Activated CD4-positive, alpha-beta T cell treated with anti-CD3 and anti-CD28 coated beads, Interleukin-2, amount 50 U/mL, for 16 hours (primary cell): ENCODE results near the gene CHI3L1.

Experiments
- DNase-seq: peaks from one replicate; pipeline ENCODE4 v3.0.0-alpha.2; 2020

CHI3L1 gene

GRCh38 chr1:203204756-203205155 lies 18.3 kb upstream of the CHI3L1 start:
- no peak for DNase-seq

GRCh38 chr1:203202431-203203245 lies 16.1 kb upstream of the CHI3L1 start:
- DNase-seq: no peak

- no peak for DNase-seq
Measured at GRCh38 chr1:203201516-203202205, 15.2 kb upstream of the CHI3L1 start.

GRCh38 chr1:203200916-203201315 lies 14.4 kb upstream of the CHI3L1 start:
- no peak for DNase-seq

- no peak for DNase-seq
Measured at GRCh38 chr1:203199816-203200571, 13.5 kb upstream of the CHI3L1 start.

- no peak for DNase-seq
Measured at GRCh38 chr1:203199481-203199815, 12.9 kb upstream of the CHI3L1 start.

- DNase-seq: no peak
Measured at GRCh38 chr1:203199002-203199401, 12.5 kb upstream of the CHI3L1 start.

GRCh38 chr1:203197625-203198024 lies 11.1 kb upstream of the CHI3L1 start:
- no peak for DNase-seq

GRCh38 chr1:203196371-203196770 lies 9.9 kb upstream of the CHI3L1 start:
- DNase-seq: no peak

GRCh38 chr1:203190949-203191348 lies 4.4 kb upstream of the CHI3L1 start:
- DNase-seq: no peak

- no peak for DNase-seq
Measured at GRCh38 chr1:203189951-203190352, 3.4 kb upstream of the CHI3L1 start.

- DNase-seq: no peak
Measured at GRCh38 chr1:203188686-203189232, 2.3 kb upstream of the CHI3L1 start.

- no peak for DNase-seq
Measured at GRCh38 chr1:203187689-203188264, 1.3 kb upstream of the CHI3L1 start.

- no peak for DNase-seq
Measured at GRCh38 chr1:203187304-203187685, 791 bp upstream of the CHI3L1 start.

GRCh38 chr1:203186091-203186445 lies 436 bp downstream of the CHI3L1 start:
- DNase-seq: no peak

- DNase-seq: no peak
Measured at GRCh38 chr1:203185585-203185984, 919 bp downstream of the CHI3L1 start.

GRCh38 chr1:203185061-203185461 lies 1.4 kb downstream of the CHI3L1 start:
- DNase-seq: no peak

GRCh38 chr1:203184467-203184866 lies 2.0 kb downstream of the CHI3L1 start:
- no peak for DNase-seq

GRCh38 chr1:203183828-203184227 lies 2.7 kb downstream of the CHI3L1 start:
- DNase-seq: no peak

- no peak for DNase-seq
Measured at GRCh38 chr1:203182387-203182953, 4.0 kb downstream of the CHI3L1 start.

- DNase-seq: no peak
Measured at GRCh38 chr1:203181586-203182386, 4.7 kb downstream of the CHI3L1 start.
